GM12865 (cell line): Measurements from ENCODE around the gene PCCA.

Source experiments
- DNase-seq: peaks from one replicate; pipeline ENCODE4 v3.0.0; 2010; ENCODE audit warnings: low read depth
- H3K4me3 ChIP-seq: 2 replicates; pipeline ENCODE4 v1.5.1; 2011; ENCODE audit warnings: mild to moderate bottlenecking, low read depth, low read length, control low read depth
- CTCF ChIP-seq: IDR thresholded peaks from 2 replicates; pipeline ENCODE4 v1.5.1; 2011; ENCODE audit warnings: low read length, control low read depth, low read depth, inconsistent platforms; ENCODE audit not compliant: insufficient read depth; ENCODE audit errors: missing control alignments

The PCCA gene

GRCh38 chr13:100534147-100534843, 445.4 kb downstream of the PCCA start:
- TF ChIP-seq CTCF = no peak
- H3K4me3 ChIP-seq = no peak overlapping the region
- DNase-seq = no peak

- no peak for TF ChIP-seq CTCF
- no peak overlapping the region for H3K4me3 ChIP-seq
- no peak for DNase-seq
Observed at GRCh38 chr13:100534911-100535310, 446.0 kb downstream of the PCCA start.

- DNase-seq = no peak
- no peak overlapping the region for H3K4me3 ChIP-seq
- TF ChIP-seq CTCF = no peak
Observed at GRCh38 chr13:100535426-100536135, 446.7 kb downstream of the PCCA start.

GRCh38 chr13:100536643-100537180, 447.8 kb downstream of the PCCA start:
- H3K4me3 ChIP-seq = no peak overlapping the region
- no peak for TF ChIP-seq CTCF
- no peak for DNase-seq

- no peak for TF ChIP-seq CTCF
- DNase-seq = no peak
- no peak overlapping the region for H3K4me3 ChIP-seq
Observed at GRCh38 chr13:100537486-100537885, 448.6 kb downstream of the PCCA start.

GRCh38 chr13:100537951-100538462, 449.1 kb downstream of the PCCA start:
- H3K4me3 ChIP-seq = no peak overlapping the region
- no peak for DNase-seq
- TF ChIP-seq CTCF = no peak
